Liver (tissue), 3 donors: ENCODE results near the gene NBEA.

Experiments
- EGR1 ChIP-seq, 2 donors: IDR thresholded peaks; 2 replicates each; pipeline ENCODE4 v1.6.1; 2016 to 2018; ENCODE audit warnings: antibody characterized with exemption in 2 of 2, low read depth in 2 of 2
- FOXA1 ChIP-seq: IDR thresholded peaks from 2 replicates; pipeline ENCODE4 v1.6.1; 2016; ENCODE audit warnings: antibody characterized with exemption
- GABPA ChIP-seq, 2 donors: IDR thresholded peaks in 1 of 2; conservative IDR thresholded peaks in 1 of 2; 2 replicates each; pipeline ENCODE4 v1.6.1; 2016; ENCODE audit warnings: antibody characterized with exemption in 2 of 2, mild to moderate bottlenecking in 1 of 2, moderate library complexity in 1 of 2
- JUND ChIP-seq, 2 donors: IDR thresholded peaks; 2 replicates each; pipeline ENCODE4 v1.6.1; 2016; ENCODE audit warnings: antibody characterized with exemption in 2 of 2
- RAD21 ChIP-seq, 2 donors: IDR thresholded peaks; 2 replicates each; pipeline ENCODE4 v1.6.1; 2016; ENCODE audit warnings: antibody characterized with exemption in 2 of 2, mild to moderate bottlenecking in 2 of 2
- RXRA ChIP-seq, 2 donors: IDR thresholded peaks; 2 replicates each; pipeline ENCODE4 v1.6.1; 2017 to 2018; ENCODE audit warnings: antibody characterized with exemption in 2 of 2, mild to moderate bottlenecking in 1 of 2
- SP1 ChIP-seq: IDR thresholded peaks from 2 replicates; pipeline ENCODE4 v1.6.1; 2018; ENCODE audit warnings: antibody characterized with exemption, mild to moderate bottlenecking
- TAF1 ChIP-seq: conservative IDR thresholded peaks from 2 replicates; pipeline ENCODE4 v1.6.1; 2016; ENCODE audit warnings: antibody characterized with exemption, mild to moderate bottlenecking
- TF ChIP-seq, protein P1 (sequence below): fragments of 150-350 bp; IDR thresholded peaks from 2 replicates; pipeline ENCODE4 v1.5.1; 2017; ENCODE audit warnings: improper control_type of control experiment, low read depth, low read length; ENCODE audit not compliant: missing input control
- TF ChIP-seq, protein P2 (sequence below): IDR thresholded peaks from 2 replicates; pipeline ENCODE4 v1.6.1; 2016; ENCODE audit warnings: antibody characterized with exemption, mild to moderate bottlenecking
- TF ChIP-seq, protein P3 (sequence below): IDR thresholded peaks from 2 replicates; pipeline ENCODE4 v1.6.1; 2016; ENCODE audit warnings: antibody characterized with exemption
- donor health status: healthy.
- donor health status: healthy.

DNA sequence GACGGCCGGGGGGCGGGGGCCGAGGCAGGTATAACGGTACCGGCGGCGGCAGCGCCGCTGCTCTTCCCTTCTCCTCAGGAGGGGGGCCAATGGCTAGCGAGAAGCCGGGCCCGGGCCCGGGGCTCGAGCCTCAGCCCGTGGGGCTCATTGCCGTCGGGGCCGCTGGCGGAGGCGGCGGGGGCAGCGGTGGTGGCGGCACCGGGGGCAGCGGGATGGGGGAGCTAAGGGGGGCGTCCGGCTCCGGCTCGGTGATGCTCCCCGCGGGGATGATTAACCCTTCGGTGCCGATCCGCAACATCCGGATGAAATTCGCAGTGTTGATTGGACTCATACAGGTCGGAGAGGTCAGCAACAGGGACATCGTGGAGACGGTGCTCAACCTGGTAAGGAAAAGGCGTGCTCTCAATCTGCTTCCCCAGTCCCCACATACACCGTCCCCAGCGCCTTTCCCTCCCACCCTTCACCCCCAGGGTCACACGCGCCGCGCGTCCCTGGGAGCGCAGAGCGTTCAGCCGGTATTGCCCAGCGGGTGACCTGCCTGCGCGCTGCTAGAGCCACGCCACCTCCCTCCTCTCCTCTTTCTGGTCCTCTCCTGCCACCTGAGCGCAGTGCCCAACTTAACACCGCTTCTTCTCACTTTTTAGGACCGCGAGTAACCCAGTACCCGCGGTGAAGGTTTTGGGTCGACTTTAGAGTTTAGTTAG, 814 bp downstream of the NBEA start:
- TF ChIP-seq TAF1 (no peak), RXRA (IDR thresholded peaks at IDR 0.05) (no peak), GABPA (IDR thresholded peaks at IDR 0.05 in 1 of 2, conservative IDR thresholded peaks at IDR 0.05 in 1 of 2) (no peak), SP1 (no peak), JUND (IDR thresholded peaks at IDR 0.05) (no peak), RAD21 (IDR thresholded peaks at IDR 0.05) (no peak), FOXA1 (no peak), EGR1 (IDR thresholded peaks at IDR 0.05; ENCODE audit: low read depth in 2 of 2) (no peak)
- TF ChIP-seq, protein P1, sequence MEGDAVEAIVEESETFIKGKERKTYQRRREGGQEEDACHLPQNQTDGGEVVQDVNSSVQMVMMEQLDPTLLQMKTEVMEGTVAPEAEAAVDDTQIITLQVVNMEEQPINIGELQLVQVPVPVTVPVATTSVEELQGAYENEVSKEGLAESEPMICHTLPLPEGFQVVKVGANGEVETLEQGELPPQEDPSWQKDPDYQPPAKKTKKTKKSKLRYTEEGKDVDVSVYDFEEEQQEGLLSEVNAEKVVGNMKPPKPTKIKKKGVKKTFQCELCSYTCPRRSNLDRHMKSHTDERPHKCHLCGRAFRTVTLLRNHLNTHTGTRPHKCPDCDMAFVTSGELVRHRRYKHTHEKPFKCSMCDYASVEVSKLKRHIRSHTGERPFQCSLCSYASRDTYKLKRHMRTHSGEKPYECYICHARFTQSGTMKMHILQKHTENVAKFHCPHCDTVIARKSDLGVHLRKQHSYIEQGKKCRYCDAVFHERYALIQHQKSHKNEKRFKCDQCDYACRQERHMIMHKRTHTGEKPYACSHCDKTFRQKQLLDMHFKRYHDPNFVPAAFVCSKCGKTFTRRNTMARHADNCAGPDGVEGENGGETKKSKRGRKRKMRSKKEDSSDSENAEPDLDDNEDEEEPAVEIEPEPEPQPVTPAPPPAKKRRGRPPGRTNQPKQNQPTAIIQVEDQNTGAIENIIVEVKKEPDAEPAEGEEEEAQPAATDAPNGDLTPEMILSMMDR, result no peak
- TF ChIP-seq, protein P2, sequence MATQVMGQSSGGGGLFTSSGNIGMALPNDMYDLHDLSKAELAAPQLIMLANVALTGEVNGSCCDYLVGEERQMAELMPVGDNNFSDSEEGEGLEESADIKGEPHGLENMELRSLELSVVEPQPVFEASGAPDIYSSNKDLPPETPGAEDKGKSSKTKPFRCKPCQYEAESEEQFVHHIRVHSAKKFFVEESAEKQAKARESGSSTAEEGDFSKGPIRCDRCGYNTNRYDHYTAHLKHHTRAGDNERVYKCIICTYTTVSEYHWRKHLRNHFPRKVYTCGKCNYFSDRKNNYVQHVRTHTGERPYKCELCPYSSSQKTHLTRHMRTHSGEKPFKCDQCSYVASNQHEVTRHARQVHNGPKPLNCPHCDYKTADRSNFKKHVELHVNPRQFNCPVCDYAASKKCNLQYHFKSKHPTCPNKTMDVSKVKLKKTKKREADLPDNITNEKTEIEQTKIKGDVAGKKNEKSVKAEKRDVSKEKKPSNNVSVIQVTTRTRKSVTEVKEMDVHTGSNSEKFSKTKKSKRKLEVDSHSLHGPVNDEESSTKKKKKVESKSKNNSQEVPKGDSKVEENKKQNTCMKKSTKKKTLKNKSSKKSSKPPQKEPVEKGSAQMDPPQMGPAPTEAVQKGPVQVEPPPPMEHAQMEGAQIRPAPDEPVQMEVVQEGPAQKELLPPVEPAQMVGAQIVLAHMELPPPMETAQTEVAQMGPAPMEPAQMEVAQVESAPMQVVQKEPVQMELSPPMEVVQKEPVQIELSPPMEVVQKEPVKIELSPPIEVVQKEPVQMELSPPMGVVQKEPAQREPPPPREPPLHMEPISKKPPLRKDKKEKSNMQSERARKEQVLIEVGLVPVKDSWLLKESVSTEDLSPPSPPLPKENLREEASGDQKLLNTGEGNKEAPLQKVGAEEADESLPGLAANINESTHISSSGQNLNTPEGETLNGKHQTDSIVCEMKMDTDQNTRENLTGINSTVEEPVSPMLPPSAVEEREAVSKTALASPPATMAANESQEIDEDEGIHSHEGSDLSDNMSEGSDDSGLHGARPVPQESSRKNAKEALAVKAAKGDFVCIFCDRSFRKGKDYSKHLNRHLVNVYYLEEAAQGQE, result no peak
- TF ChIP-seq, protein P3, sequence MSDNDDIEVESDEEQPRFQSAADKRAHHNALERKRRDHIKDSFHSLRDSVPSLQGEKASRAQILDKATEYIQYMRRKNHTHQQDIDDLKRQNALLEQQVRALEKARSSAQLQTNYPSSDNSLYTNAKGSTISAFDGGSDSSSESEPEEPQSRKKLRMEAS, result no peak
